ENCODE data around the gene ADAMTS13.

GRCh38 chr9:133377721-133378216, 44.4 kb upstream of the ADAMTS13 start:
- TF ChIP-seq CTCF (IDR thresholded peaks at IDR 0.05; ENCODE audit: poor library complexity, severe bottlenecking) (no peak), TAF1 (IDR thresholded peaks at IDR 0.05; ENCODE audit: low read depth) (no peak), POLR2AphosphoS5 (IDR thresholded peaks at IDR 0.05) (no peak), EP300 (conservative IDR thresholded peaks at IDR 0.05; ENCODE audit: poor library complexity, severe bottlenecking) (no peak), MXI1 (conservative IDR thresholded peaks at IDR 0.05; ENCODE audit: poor library complexity, severe bottlenecking) (no peak)
